T-helper 17 cell (primary cell): ENCODE data around the gene KDM7A. TPM values are rescaled to one million over a fixed set of nuclear protein-coding genes. Genes with fewer than 3 reads are reported as not detected.

Experiments
- ATAC-seq: fragments of 150-1000 bp; cut with Tn5 transposase; 2 replicates; pipeline ENCODE4 v1.10.0; 2021; ENCODE audit warnings: mild to moderate bottlenecking, moderate library complexity
- DNase-seq, 3 donors: peaks; one replicate each; pipeline versions ENCODE4 v3.0.0 to v3.0.0-alpha.2; 2020 to 2021
- H3K9me3 ChIP-seq: one replicate; pipeline ENCODE4 v1.7.0; 2013; ENCODE audit warnings: low read length, mild to moderate bottlenecking; ENCODE audit not compliant: control insufficient read depth, poor library complexity, severe bottlenecking
- H3K27ac Mint-ChIP-seq: one replicate; pipeline ENCODE4 v1.8.0; 2022; ENCODE audit warnings: mild to moderate bottlenecking, moderate library complexity, mixed read lengths
- H3K27me3 Mint-ChIP-seq: one replicate; pipeline ENCODE4 v1.8.0; 2022; ENCODE audit warnings: mixed read lengths
- H3K36me3 Mint-ChIP-seq: one replicate; pipeline ENCODE4 v1.8.0; 2022; ENCODE audit warnings: low read depth, mixed read lengths
- H3K4me1 Mint-ChIP-seq: one replicate; pipeline ENCODE4 v1.8.0; 2022; ENCODE audit warnings: mild to moderate bottlenecking, mixed read lengths
- H3K4me3 Mint-ChIP-seq: one replicate; pipeline ENCODE4 v1.8.0; 2022; ENCODE audit warnings: mild to moderate bottlenecking, moderate library complexity, mixed read lengths
- total RNA-seq, 4 donors: library from RNA in 2 of 4; stranded (reverse) in 2 of 4; gene quantifications; one replicate each; pipeline ENCODE4 v1.2.3 and lab custom pipeline; 2022 to 2026

The KDM7A gene, protein sequence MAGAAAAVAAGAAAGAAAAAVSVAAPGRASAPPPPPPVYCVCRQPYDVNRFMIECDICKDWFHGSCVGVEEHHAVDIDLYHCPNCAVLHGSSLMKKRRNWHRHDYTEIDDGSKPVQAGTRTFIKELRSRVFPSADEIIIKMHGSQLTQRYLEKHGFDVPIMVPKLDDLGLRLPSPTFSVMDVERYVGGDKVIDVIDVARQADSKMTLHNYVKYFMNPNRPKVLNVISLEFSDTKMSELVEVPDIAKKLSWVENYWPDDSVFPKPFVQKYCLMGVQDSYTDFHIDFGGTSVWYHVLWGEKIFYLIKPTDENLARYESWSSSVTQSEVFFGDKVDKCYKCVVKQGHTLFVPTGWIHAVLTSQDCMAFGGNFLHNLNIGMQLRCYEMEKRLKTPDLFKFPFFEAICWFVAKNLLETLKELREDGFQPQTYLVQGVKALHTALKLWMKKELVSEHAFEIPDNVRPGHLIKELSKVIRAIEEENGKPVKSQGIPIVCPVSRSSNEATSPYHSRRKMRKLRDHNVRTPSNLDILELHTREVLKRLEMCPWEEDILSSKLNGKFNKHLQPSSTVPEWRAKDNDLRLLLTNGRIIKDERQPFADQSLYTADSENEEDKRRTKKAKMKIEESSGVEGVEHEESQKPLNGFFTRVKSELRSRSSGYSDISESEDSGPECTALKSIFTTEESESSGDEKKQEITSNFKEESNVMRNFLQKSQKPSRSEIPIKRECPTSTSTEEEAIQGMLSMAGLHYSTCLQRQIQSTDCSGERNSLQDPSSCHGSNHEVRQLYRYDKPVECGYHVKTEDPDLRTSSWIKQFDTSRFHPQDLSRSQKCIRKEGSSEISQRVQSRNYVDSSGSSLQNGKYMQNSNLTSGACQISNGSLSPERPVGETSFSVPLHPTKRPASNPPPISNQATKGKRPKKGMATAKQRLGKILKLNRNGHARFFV
- total RNA-seq = 10 to 100 TPM; 35.1 to 47.2 TPM
- 98.4 to 207 reads per million in 2 donors for total RNA-seq (lab: John Stamatoyannopoulos, UW)

DNA sequence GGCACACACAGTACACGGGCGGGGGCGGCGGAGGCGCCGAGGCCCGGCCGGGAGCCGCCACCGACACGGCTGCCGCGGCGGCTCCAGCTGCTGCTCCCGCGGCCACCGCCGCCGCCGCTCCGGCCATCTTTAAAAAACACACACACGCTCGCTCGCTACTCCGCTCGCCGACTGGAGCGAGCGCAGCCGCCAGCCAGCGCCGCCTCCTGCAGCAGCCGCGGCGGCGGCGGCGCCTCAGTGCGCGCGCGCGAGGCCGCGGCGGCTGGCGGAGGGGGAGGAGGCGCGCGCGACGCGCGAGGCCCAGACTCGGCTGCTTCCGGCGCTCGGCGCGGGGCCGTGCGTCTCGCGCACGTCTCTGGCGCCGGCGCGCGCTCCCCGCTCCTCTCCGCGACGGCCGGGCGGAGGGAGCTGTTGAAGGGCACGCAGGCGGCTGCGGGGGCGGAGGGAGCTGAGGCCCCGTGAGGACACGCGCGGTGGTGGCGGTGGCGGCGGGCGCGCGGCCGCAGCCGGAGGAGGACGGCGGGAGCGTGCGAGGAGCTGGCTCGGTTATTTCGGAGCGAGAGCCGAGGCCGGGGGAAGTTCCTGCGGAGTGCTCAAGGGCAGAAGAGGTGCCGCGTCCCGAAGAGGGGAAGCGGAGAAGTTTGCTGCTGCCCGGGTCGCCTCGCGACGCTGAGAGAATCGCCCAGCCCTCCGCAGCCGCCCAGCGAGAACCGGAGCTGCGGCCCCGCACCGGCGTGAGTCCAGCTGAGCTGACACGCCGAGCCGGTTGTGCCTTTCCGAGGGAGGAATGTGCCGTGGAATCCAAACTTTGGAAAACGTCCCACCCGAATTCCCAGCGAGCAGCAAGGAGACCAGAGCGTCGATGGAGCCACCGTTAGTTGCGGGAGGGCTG is at the start of gene KDM7A:
KDM7A (minus strand) TSS at position 173 of the 892 bp plus-strand sequence; CDS start at position 127, 46 bp downstream.
- Mint-ChIP-seq H3K4me3 (peak within 1 kb of the TSS; percentile 98), H3K27ac (peak within 1 kb of the TSS; percentile 95), H3K27me3 (peaks cover 13% of the 10 kb centered on the region), H3K36me3 (no peaks in the 10 kb centered on the region), H3K4me1 (peaks cover 22% of the 10 kb centered on the region)
- DNase-seq = peak; percentile 85 to 88 (median 87)
- no peaks in the 10 kb centered on the region for H3K9me3 ChIP-seq
- ATAC-seq = peak; percentile 74

DNA sequence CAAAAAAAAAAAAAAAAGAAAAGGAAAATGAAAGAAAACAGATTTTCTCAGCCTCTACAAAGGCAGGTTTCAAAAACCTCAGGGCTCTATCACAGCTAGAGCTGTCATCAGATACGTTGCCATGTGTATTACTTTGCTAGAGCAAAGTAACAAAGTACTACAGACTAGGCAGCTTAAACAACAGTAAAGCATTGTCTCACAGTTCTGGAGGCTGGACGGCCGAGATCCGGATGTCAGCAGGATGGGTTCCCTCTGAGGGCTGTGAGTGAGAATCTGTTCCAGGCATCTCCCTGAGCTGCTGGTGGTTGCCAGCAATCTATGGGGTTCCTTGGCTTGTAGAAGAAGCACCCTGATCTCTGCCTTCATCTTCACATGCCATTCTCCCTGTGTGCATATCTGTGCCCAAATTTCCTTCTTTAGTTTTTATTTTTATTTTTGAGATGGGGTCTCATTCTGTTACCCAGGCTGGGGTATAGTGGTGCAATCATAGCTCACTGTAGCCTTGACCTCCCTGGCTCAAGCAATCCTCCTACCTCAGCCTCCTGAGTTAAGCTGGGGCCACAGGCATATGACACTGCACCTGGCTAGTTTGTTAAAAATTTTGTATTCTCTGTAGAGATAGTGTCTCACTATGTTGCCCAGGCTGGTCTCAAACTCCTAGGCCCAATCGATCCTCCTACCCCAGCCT is 48.9 kb upstream of the KDM7A start:
- no peak for DNase-seq
- H3K9me3 ChIP-seq = no peaks in the 10 kb centered on the region
- ATAC-seq = no peak
- Mint-ChIP-seq H3K27me3 (no peaks in the 10 kb centered on the region), H3K36me3 (no peaks in the 10 kb centered on the region), H3K4me1 (peaks cover 39% of the 10 kb centered on the region), H3K27ac (peak overlapping the region; percentile 99), H3K4me3 (no peak overlapping the region)

DNA sequence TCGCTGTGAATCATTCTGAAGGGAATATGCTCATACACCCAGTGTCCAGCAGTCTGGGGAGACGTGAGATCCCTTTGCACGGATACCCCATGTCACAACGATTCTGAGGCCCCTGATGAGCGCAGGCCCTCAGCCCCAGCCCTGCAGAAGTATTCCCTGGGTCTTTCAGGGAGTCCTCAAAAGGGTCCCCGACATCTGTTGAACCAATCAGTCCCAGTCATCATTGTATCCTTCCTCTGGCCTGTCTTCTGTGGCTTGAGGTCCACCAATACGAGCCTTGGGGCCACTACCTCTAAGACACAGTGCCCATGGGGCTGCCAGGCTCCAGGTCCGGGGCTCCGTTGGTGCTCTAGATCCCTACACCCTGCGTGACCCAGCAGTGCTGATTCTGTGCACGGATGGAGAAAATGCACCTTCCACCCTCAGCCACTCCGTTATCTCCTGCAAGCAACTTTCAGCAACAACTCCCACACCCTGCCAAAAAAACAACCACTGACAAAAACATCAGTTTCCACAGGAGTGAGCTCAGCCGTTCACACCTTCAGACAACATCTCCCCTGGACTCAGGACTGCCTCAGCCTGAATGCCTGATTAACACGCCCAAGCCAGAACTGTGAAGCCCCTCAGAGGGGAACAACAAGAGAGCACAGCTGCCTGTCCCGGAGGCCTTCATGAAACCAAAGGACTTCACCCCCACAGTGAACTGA is 46.9 kb upstream of the KDM7A start:
- Mint-ChIP-seq H3K27ac (peak overlapping the region; percentile 80), H3K27me3 (no peaks in the 10 kb centered on the region), H3K36me3 (no peaks in the 10 kb centered on the region), H3K4me1 (peaks cover 32% of the 10 kb centered on the region), H3K4me3 (peak overlapping the region; percentile 75)
- ATAC-seq = peak; percentile 29
- H3K9me3 ChIP-seq = no peaks in the 10 kb centered on the region
- DNase-seq = no peak

DNA sequence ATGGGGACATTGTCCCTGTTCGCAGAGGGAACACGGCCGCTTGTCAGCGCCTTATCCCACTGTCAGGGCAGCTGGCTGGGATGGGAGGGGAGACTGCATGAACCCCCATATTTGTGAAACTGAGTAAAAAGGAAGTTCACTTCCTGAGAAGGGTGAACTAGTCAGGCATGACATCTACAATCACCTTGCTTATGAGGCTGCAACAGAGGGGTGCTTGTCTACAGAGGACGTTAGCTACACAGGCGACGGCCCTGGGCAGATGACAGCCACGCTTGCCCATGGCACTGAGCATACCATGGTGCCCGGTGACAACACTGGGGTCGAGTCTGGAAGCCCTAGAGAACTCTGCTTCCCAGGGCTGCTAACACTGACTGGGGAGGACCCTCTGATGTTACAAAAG is 46.0 kb upstream of the KDM7A start:
- H3K4me3 Mint-ChIP-seq = no peak overlapping the region
- ATAC-seq (peak; percentile 55), DNase-seq (no peak)
- no peaks in the 10 kb centered on the region for H3K36me3 Mint-ChIP-seq
- H3K4me1 Mint-ChIP-seq = peaks cover 32% of the 10 kb centered on the region
- H3K27ac Mint-ChIP-seq = no peak overlapping the region
- no peaks in the 10 kb centered on the region for H3K9me3 ChIP-seq
- H3K27me3 Mint-ChIP-seq = no peaks in the 10 kb centered on the region

DNA sequence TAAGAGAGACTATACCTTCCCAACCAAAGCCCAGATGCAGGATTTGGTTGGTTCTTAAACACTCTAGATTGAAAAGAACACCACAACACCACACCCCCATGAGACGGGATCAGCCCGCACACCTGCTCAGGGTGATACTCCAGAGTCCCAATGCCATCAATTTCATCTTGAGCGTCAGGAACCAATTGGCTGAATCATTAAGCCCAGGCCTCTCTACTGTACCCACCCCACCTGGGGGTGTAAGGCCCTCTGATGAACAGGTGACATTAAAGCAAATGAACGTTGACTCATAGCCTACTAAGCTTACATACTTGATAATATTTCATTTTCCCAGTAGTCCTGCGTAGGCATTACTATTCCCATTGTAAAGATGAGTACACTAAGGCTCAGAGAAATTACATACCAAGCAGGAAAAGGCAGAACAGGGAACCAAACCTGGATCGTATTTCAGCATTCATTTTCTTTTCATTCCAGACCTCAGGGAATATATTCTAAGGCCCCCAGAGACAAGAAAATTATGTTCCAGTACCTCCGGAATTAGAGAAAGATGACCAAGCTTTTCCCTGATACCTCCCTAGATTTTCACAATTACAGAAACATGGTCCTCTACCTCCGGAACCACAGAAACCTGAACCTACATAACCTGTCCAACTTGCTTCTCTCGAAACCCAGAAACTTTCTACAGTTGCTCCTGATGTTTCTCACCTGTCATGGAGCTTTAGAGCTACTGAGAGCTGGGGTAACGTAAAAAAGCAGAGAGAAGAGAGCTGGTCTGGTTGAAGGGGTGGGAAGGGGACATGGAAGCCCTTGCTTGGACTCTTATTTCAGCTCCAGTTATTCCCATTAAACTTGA is 43.1 kb upstream of the KDM7A start:
- no peaks in the 10 kb centered on the region for H3K9me3 ChIP-seq
- Mint-ChIP-seq H3K36me3 (no peaks in the 10 kb centered on the region), H3K27ac (no peak overlapping the region), H3K27me3 (no peaks in the 10 kb centered on the region), H3K4me1 (peaks cover 19% of the 10 kb centered on the region), H3K4me3 (no peak overlapping the region)
- no peak for ATAC-seq
- DNase-seq = no peak

DNA sequence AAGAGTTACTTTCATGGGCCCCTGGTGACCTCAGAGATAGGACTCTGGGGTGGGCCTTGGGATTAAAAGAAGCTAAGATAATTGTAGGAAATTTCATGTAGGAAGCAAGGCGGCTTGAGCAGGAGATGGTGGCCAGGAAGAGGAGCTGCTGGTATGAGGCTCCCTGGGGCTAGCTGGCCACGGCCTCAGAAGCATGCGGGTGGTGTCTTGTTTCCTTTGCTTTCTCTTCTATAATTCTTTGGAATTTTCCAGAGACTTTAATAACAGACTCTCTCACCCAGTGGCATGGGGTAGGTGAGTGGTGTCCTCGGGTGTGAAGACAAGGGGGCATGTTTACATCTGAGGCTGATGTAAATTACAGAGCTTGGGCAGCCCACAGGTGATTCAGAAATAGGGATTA is 41.9 kb upstream of the KDM7A start:
- Mint-ChIP-seq H3K27me3 (no peaks in the 10 kb centered on the region), H3K4me3 (no peak overlapping the region), H3K27ac (no peak overlapping the region), H3K4me1 (peaks cover 12% of the 10 kb centered on the region), H3K36me3 (no peaks in the 10 kb centered on the region)
- DNase-seq (no peak), ATAC-seq (no peak)
- no peaks in the 10 kb centered on the region for H3K9me3 ChIP-seq

DNA sequence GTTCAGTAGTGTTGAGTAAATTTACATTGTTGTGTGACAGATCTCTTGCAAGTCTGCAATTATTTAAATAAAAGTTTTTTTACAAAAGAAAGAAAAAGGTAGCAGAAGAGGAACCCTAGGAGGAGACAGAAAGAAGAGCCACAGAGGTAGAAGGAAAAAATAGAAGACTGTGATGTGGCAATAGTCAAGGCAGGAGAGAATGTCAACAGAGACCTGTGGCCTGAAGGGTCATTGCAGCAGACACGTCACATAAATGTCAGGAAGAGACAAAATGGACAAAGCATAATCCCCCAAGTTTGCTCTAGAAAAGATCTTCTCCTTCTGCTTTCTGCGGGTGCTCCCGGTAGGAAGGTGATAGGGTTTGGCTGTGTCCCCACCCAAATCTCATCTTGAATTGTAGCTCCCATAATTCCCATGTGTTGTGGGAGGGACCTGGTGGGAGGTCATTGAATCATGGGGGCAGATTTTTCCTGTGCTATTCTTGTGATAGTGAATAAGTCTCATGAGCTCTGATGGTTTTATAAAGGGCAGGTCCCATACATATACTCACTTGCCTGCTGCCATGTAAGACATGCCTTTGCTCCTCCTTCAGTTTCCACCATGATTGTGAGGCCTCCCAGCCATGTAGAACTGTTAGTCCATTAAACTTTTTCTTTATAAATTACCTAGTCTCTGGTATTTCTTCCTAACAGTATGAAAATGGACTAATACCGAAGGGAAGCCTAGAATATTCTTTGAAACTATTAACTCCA is 41.1 kb upstream of the KDM7A start:
- Mint-ChIP-seq H3K27me3 (no peaks in the 10 kb centered on the region), H3K4me3 (no peak overlapping the region), H3K4me1 (peaks cover 7% of the 10 kb centered on the region), H3K27ac (no peak overlapping the region), H3K36me3 (no peaks in the 10 kb centered on the region)
- DNase-seq (no peak), ATAC-seq (no peak)
- no peaks in the 10 kb centered on the region for H3K9me3 ChIP-seq

DNA sequence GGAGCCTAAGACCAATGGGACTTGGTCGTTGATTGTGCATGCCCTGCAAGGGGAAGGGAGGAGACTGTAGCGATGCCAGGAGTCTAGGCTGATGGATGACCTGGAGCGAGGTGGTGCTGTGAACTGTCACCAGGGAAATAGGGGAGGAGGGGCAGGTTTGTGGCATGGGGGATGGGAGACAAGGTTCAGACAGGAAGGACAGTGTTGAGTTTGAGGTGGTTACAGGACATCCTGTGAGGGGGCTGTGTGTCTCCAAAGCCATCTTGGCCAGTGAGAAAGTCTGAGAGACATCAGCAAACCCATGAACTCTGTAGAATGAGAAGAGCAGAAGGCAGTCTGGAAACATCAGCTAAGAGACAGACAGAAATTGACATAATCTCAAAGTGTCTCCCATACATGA is 38.5 kb upstream of the KDM7A start:
- DNase-seq = no peak
- peaks cover 19% of the 10 kb centered on the region for H3K4me1 Mint-ChIP-seq
- no peaks in the 10 kb centered on the region for H3K36me3 Mint-ChIP-seq
- no peak overlapping the region for H3K27ac Mint-ChIP-seq
- H3K9me3 ChIP-seq = no peaks in the 10 kb centered on the region
- H3K4me3 Mint-ChIP-seq = no peak overlapping the region
- ATAC-seq = no peak
- no peaks in the 10 kb centered on the region for H3K27me3 Mint-ChIP-seq

DNA sequence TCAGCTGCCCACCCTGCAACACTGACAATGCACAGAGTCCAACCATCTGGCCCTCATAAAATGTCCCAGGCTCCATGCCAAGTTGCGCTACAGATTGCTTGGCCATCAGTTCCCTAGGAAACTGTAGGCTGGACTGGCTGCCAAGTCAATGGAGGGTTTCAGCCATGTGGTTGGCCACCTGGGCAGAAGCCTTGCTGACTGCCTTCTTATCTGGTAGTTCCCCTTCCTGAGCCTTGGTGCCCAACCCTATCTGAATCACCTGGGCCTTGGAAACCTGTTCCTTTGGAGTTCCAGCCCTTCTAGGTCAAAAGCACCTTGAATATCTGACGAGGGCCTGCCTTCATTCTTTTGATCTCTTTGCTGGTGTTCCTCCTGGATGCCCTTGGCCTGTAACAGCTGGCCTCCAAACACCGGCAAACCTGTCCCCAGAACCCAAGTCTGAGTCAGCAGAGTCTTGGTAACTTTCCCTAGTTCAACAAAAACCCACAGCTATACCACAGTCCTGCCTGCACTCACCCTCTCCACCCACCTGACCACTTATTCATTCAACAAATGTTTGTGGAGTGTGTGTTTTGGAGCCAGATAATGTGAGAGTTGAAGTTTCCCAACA is 37.4 kb upstream of the KDM7A start:
- Mint-ChIP-seq H3K4me1 (peaks cover 27% of the 10 kb centered on the region), H3K4me3 (no peak overlapping the region), H3K36me3 (no peaks in the 10 kb centered on the region), H3K27ac (no peak overlapping the region), H3K27me3 (no peaks in the 10 kb centered on the region)
- no peak for DNase-seq
- no peak for ATAC-seq
- no peaks in the 10 kb centered on the region for H3K9me3 ChIP-seq

DNA sequence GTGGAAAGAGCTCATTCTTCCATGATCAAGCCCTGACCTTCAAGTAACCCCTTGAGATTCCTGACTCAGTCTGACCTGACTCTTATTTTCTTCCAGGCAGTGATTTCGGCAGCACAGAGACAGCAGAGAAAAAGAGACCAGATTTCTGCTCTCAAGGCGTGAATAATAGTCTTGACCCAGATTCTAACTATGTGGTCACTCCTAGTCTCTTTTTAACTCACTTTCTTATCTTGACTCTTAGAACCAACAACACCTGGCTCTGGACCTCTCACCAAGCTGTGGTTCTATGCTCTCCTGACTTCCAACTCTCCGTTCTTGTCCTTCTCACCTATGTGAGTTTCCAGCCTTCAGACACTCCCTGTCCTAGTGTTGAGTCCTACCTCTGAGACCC is 36.9 kb upstream of the KDM7A start:
- Mint-ChIP-seq H3K36me3 (no peaks in the 10 kb centered on the region), H3K27ac (no peak overlapping the region), H3K4me3 (no peak overlapping the region), H3K4me1 (peaks cover 27% of the 10 kb centered on the region), H3K27me3 (no peaks in the 10 kb centered on the region)
- DNase-seq (no peak), ATAC-seq (no peak)
- no peaks in the 10 kb centered on the region for H3K9me3 ChIP-seq
